Breast epithelium (tissue), 3 donors: ENCODE results near the gene FITM1.

ENCODE experiments used
- CTCF ChIP-seq, 3 donors: fragments of 450-650 bp; IDR thresholded peaks; one replicate each; pipeline ENCODE4 v1.5.1; 2016 to 2017; ENCODE audit warnings: antibody characterized with exemption in 3 of 3, mild to moderate bottlenecking in 3 of 3, moderate library complexity in 3 of 3
- POLR2A ChIP-seq: fragments of 450-650 bp; IDR thresholded peaks from one replicate; pipeline ENCODE4 v1.6.1; 2016; ENCODE audit warnings: antibody characterized with exemption, mild to moderate bottlenecking, moderate library complexity

- no peak for TF ChIP-seq CTCF (IDR thresholded peaks at IDR 0.05)
- TF ChIP-seq POLR2A: no peak
Measured at GRCh38 chr14:24122898-24123297, 7.6 kb upstream of the FITM1 start.
